ENCODE results near the gene NPHP4.
A peak's percentile ranks its signal among the peaks of the same experiment; 100 is the strongest.

The NPHP4 gene

GRCh38 chr1:5992026-5992813, at the start of gene NPHP4:
Gene NPHP4, minus strand, starts transcription at chr1:5992425. Its CDS starts 6,136 bp downstream, at chr1:5986289.
- peak; percentile 94 for DNase-seq

- no peak for DNase-seq
Observed at GRCh38 chr1:6041432-6042062, 49.3 kb upstream of the NPHP4 start.

DNA sequence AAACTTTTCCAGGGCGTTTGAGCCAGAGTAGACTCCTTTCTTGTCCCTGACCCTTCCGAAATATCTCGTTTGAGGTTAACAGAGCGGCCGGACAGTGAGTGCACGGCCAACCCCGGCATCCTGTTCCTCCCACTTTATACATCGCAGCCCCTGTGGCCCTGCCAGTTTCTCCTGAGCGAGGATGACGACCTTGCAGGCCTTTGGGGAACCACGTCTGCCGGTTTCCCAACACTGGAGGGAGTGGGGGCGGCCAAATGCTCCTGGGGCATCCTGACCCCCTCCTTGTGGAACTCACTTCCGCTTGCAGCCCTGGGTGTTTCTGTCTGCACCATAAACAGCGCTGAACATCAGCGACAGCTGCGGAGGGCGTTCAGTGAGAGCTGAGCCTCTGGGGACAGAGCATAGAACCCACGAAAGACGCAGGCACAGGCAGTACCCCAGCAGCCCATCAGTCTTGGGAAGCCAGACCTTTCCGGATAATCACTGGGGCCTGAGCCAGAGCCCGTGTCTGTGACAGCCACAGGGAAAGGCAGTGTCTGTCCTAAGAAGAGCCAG, 48.7 kb upstream of the NPHP4 start:
- DNase-seq: no peak

DNA sequence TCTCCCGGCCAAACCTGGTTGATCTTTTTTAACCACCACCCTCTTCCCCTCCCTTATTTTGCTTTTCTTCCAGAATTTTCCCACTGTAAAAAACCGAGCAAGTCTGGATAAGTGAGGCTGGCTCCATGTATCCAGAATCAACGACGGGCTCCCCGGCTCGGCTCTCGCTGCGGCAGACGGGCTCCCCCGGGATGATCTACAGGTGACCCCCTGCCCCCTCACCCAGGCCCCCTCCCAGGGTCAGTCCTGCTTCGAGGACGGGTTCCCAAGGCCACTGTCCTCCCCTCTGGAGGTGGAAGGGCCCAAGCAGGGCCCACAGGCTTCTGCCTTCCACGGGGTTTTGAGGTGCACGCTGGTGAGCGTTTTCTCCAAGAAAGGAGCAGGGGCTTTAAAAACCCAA, 48.2 kb upstream of the NPHP4 start:
- no peak for DNase-seq

DNA sequence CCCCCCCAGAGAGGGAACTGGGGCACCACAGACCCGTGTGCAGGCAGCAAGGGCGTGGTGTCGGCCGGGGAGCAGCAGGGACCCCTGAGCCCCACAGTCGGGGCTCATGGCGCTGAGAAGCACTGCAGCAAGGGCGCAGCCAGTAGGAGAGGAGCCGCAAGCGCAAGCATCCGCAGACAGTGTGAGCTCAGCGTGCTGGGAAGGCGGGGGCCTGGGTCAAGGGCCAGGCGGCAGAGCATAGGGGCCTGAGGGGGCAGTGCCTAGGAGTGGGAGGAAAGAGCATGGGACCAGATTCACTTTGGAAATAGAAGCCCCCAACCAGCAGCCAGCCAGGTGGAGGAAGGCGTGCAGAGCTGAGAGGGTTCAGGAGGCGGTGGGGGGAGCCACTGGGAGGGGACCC, 46.8 kb upstream of the NPHP4 start:
- no peak for DNase-seq

DNA sequence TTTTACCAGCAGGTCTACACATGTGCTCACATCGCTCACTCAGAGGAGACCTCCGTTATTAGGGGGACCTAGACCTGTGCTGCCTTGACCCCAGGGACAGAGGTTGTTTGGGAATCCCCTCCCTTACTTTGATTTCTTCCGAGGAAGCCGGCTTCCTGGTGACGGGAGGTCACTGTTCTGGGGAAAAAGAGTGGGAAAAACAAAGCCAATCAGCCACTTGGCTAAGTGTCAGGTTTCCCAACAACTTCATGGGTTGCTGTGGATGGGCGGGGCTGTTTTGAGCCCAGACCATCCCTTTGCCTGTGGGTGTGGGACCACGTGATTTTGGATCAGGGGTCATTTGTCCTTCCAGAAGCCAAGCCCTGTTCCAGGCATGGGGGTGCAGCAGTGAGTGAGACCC, 46.4 kb upstream of the NPHP4 start:
- DNase-seq: no peak

- DNase-seq: no peak
Observed at GRCh38 chr1:6037338-6037762, 45.1 kb upstream of the NPHP4 start.

DNA sequence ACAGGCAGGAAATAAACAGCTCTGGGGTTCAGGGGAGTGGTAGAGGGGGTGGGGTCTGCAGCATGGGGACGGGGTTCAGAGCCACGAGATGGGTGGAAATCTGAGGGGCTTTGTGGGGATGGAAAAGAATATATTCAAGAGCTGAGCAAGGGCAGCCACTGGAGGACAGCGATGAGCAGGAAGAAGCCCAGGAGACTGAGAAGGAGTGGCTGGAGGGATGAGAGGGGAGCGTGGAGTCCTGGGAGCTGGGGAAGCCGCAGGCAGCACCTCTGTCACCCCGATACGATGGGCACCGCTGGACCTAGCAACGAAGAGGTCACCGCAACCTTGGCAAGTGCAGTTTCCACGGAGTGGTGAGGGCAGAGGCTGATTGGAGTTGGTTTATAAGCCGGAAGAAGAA, 43.5 kb upstream of the NPHP4 start:
- DNase-seq: no peak

DNA sequence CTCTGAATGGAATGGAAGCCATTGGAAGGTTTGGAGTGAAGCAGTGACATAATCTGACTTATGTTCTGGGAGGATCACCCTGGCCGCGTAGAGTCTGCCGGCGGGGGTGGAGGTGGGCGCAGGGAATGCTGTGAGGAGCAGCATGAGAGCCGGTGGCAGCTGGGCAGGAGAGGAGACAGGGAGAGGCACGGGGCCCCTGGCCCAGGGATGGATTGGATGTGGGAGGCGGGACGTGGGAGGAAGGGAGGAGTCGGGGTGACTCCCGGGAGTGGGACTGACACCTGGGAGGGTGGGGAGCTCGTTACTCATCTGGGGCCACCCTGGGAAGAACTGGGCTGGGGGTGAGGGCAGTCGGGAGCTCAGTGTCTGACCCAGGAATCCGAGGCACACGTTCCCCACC, 43.1 kb upstream of the NPHP4 start:
- DNase-seq: no peak

GRCh38 chr1:6034750-6035096, 42.5 kb upstream of the NPHP4 start:
- no peak for DNase-seq

DNA sequence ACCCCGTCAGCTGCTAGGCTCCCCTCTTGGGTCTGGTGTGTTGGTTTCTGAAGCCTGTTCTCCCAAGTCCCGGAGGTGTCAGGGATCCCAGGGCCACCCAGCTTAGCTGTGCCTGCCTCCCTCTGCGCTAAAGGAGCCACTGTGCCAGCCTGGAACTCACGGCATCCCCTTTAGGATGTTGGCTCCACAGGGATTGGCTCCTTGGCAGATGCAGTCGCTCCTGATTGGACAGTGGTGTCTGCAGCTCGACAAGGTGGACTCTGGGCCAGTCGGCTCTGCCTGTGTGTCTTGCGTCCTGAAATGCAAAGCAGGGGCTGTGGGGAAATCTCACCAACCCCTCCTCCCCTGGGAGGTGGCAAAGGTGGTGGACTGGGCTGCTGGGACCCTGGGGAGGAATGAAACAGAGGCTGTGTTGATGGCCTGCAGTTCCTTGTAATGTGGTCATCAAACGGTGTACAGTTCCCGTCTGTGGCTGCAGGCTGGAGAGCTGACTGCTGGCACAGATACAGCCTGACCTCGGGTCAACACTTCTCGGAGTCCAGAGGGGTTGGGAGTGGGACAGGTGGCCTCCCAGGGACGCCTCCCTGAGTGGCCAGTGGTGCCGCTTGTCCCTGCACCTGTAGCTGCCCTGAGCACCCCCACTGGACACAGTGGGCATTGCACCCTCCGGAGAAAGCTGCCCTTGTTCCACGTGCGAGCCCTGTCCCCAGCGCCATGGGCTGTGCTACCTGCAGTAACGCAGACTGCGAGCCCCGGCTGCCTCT, 41.9 kb upstream of the NPHP4 start:
- no peak for DNase-seq

DNA sequence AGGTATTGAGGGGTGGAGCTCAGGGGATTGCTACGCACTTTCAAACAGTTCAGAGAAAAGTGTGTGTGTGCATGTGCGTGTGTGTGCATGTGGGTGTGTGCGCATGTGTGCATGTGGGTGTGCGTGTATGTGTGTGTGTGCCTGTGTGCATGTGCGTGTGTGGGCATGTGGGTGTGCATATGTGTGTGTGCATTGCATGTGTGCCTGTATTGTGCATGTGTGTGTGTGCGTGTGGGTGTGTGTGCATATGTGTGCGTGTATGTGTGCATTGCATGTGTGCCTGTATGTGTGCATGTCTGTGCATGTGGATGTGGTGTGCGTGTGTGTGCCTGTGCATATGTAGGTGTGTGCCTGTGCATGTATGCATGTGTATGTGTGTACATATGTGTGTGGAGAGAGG, 40.9 kb upstream of the NPHP4 start:
- no peak for DNase-seq

DNA sequence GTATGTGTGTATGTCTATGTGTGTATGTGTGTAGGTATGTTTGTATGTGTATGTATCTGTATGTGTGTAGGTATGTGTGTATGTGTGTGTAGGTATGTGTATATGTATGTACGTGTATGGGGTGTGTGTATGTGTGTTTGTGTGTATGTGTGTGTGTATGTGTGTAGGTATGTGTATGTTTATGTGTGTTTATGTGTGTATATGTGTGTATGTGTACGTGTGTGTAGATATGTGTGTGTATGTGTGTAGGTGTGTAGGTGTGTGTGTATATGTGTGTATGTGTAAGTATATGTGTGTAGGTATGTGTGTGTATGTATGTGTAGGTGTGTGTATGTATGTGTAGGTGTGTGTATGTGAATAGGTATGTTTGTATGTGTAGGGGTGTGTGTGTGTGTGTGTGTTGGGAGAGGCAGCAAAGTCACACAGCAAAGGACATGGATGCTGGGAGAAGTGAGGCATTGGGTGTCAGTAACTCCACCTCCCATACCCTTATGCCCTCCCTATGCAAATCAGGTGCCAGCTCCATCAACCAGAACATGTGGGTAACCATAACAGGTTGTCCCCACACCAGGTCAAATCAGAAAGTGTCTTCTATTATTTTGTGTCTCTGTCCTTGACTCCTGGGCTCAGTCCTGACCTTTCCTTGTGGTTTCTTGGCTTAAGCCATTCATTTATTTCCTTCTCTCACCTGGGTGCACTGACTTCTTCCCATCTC, 38.5 kb upstream of the NPHP4 start:
- DNase-seq: no peak

DNA sequence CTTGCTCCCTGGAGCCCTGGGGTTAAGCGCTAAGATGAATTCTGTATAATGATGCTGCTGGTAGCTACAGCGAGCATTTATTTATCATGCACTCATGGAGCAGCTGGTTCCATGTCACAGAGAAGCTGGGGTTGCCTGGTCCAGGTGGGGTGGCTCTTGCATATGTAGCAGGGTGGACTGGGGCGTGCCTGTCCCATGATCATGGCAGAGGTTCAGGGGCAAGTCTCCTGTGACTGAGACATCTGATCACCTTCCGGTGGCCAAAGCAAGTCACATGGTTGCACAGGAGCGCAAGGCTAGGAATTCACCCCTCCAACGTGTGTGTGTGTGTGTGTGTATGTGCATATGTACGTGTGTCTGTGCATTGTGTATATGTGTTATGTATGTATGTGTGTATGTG, 37.9 kb upstream of the NPHP4 start:
- DNase-seq: no peak

DNA sequence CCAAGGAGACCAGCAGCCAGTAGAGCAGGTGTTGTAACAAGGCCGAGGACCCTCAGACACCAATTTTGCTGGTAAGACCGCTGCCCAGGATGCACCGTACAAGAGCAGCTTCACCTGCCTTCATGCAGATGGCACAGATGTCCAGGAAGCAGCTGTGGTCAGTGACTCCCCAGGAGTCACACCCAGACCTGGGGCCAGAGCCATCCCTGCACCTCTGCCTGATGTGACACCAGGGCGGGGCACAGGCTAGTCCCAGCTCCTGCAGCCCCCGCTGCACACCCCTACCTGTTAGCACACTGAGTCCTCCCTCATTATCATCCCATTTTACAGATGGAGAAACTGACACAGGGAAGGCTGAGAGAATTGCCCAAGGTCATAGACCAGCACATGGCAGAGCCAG, 37.1 kb upstream of the NPHP4 start:
- no peak for DNase-seq

GRCh38 chr1:6028042-6028850, 36.0 kb upstream of the NPHP4 start:
- DNase-seq: no peak

DNA sequence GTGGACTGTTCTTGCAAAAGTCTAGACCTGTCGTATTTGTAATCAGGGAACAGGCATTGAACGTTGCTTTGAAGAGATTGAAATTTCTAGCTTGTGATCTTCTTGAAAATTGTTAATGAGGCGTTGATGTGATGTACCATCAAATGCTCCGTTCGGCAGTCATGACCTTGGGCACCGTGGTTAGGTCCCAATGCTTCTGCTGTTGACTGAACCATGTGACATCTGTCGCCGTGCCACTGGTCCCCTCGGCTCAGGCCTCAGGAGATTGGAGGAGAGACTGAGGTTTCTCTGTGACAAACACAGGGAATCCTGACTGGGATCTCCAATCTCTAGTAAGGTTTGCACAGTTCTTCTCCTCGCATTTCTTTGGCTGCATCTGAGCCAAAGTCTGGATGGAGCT, 35.4 kb upstream of the NPHP4 start:
- DNase-seq: no peak

DNA sequence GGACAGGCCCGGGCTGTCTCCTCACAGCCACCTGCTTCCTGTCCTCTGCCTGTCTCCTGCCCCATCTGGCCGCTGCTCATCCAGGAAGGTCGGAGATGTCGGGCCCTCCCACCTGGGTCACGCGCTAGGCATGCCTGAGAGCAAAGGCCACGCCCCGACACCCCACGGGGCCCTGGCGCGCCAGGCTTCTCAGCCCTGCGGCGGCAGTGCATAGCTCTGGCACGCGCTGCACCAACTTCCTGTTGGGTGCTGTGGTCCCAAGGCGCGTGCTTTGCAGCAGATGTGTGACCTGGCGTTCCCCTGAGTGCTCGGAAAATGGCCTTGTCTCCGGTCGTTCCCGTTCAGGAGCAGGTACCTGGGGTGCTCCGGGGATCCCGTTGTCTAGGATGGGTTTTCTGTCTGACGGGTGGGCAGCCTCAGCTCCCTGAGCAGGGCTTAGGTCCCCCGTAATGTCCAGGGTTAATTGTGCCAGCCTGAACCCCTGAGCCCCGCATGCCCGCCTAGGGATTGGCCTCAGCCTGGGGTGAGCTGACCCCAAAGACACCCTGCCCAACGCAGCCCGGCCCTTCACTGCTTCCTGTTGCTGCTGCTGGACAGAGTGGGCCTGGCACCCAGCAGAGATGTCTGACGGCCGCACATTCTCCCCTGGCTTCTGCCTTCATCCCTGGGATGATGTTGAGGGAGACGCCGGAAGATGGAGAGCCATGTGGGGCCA, 34.0 kb upstream of the NPHP4 start:
- DNase-seq: no peak

GRCh38 chr1:6025269-6026094, 33.3 kb upstream of the NPHP4 start:
- DNase-seq: no peak

DNA sequence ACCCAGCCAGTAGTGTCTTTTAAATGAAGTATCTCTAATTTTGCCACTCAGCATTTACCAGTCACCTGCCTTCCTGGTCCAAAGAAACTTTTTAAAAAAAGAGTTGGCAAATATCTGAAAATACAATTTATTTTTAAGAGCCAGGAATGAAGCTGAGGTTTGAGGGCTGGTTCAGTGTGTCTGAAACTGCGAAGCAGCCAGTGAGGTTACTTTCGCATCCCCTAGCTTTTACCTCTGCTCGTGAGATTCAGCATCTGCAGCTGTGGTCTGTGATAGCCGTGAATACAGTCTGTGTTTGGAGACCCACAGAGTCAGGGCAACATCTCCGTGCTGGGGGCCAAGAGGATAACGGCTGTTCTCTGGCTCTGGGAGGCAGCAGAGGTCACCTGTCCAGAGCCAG, 32.2 kb upstream of the NPHP4 start:
- DNase-seq: no peak

DNA sequence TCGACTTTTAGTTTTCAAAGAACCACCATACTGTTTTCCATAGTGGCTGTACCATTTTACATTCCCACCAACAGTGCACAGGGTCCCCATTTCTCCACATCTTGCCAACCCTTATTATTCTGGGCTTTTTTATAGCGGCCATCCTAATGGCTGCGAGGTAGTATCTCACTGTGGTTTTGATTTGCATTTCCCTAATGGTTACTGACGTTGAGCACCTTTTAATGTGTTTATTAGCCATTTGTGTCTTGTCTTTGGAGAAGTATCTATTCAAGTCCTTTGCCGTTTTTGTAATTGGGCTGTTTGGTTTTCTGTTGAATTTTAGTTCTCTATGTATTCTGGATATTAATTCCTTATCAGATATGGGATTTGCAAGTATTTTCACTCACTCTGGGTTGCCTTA, 31.1 kb upstream of the NPHP4 start:
- no peak for DNase-seq
